ENCODE results near the gene EEF1AKMT3. TPM values are rescaled to one million over a fixed set of nuclear protein-coding genes. Genes with fewer than 3 reads are reported as not detected.

Gene EEF1AKMT3
- total RNA-seq, 2 donors from 2014 or later: 3.4 to 4.8 TPM

DNA sequence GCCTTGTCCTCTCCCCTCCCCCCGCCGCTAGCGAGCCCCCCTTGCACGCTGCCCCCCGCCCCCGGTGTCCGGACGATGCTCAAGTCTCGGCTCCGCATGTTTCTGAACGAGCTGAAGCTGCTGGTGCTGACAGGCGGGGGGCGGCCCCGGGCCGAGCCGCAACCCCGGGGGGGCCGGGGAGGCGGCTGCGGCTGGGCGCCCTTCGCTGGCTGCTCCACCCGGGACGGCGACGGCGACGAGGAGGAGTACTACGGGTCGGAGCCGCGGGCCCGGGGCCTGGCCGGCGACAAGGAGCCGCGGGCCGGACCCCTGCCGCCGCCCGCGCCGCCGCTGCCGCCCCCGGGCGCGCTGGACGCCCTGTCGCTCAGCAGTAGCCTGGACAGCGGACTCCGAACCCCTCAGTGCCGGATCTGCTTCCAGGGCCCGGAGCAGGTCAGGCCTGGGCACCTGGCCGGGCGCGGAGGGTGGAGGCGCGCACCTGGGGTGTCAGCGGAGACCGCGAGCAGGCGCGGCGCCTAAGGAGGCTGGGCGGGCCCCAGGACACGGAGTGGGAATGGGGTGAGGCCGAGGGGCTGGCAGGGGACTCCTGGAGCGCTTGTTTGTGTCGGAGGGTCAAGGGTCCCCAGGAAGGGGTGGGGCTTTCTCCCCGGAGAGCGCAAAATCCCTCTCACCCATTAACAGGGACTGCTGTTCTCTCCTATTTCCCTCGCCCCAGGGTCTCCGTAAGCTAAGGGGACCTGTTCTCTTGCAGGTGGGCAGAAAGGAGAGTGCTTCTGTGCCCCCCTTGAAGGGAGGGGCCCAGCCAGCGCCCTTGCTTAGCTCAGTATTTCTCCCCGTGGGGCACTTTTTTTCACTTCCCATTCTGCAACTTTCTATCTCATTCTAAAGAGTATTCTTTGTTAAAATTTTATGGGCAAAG lies 16.7 kb upstream of the EEF1AKMT3 start:
- no peaks in the 10 kb centered on the region for H3K4me1 ChIP-seq
- peak overlapping the region; percentile 70 to 80 for H3K9ac ChIP-seq (ENCODE audit: low read depth in 2 of 2, low read length in 2 of 2)
- H3K27me3 ChIP-seq: no peaks in the 10 kb centered on the region
- H3K27ac ChIP-seq: peak overlapping the region; percentile 72
- H3K36me3 ChIP-seq: no peaks in the 10 kb centered on the region
- no peaks in the 10 kb centered on the region for H3K9me3 ChIP-seq
- peak overlapping the region; percentile 59 for H3K4me3 ChIP-seq
- peak; percentile 70 for DNase-seq
- intact Hi-C loops (cut with DNase I): no loop called here
- TF ChIP-seq, protein P1, sequence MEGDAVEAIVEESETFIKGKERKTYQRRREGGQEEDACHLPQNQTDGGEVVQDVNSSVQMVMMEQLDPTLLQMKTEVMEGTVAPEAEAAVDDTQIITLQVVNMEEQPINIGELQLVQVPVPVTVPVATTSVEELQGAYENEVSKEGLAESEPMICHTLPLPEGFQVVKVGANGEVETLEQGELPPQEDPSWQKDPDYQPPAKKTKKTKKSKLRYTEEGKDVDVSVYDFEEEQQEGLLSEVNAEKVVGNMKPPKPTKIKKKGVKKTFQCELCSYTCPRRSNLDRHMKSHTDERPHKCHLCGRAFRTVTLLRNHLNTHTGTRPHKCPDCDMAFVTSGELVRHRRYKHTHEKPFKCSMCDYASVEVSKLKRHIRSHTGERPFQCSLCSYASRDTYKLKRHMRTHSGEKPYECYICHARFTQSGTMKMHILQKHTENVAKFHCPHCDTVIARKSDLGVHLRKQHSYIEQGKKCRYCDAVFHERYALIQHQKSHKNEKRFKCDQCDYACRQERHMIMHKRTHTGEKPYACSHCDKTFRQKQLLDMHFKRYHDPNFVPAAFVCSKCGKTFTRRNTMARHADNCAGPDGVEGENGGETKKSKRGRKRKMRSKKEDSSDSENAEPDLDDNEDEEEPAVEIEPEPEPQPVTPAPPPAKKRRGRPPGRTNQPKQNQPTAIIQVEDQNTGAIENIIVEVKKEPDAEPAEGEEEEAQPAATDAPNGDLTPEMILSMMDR (IDR thresholded peaks at IDR 0.05): no peak

DNA sequence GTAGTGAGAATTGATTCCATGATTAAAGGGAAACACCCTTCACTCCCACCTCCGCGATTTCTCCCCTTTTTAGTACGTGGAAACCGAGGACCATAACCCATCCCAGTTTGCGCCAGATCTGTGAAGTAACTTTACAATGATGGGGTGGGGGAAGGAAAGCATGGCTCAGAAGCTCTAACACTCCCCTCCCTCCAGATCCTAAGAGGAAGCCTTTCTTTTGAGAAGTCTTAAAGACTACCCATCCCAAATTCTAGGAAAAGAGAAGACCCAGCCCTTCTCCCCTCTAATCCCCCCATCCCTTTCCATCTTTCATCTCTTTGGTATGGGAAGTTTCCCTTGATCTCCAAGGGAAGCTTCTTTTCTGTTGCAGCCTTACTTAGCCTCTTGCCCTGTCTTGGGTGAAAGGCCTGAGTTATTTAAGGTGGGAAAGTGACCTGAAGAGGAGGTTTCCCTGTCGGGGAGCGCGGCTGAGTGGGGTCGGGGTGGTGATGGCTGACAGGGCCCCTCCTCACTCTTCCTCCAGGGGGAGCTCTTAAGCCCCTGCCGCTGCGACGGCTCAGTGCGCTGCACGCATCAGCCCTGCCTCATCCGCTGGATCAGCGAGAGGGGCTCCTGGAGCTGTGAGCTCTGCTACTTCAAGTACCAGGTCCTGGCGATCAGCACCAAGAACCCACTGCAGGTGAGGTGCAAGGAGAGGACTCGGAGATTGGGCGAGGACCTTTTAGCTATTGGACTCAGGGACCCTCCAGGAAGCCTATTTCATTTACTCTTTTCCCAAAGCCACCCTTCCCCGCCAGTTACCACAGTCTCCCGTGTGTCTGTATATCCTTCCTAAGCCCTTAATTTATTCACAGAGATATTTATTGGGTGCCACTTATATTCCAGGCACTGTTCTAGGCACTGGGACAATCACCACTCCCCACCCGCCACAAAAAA lies 15.7 kb upstream of the EEF1AKMT3 start:
- H3K9ac ChIP-seq (ENCODE audit: low read depth in 2 of 2, low read length in 2 of 2): peak overlapping the region in 1 of 2 donors; percentile 70
- H3K27me3 ChIP-seq: no peaks in the 10 kb centered on the region
- intact Hi-C loops (cut with DNase I): no loop called here
- TF ChIP-seq, protein P1 (IDR thresholded peaks at IDR 0.05): peak; percentile 70
- H3K4me1 ChIP-seq: no peaks in the 10 kb centered on the region
- no peaks in the 10 kb centered on the region for H3K36me3 ChIP-seq
- H3K27ac ChIP-seq: no peak overlapping the region
- no peaks in the 10 kb centered on the region for H3K9me3 ChIP-seq
- H3K4me3 ChIP-seq: peak overlapping the region; percentile 59
- DNase-seq: peak; percentile 65

DNA sequence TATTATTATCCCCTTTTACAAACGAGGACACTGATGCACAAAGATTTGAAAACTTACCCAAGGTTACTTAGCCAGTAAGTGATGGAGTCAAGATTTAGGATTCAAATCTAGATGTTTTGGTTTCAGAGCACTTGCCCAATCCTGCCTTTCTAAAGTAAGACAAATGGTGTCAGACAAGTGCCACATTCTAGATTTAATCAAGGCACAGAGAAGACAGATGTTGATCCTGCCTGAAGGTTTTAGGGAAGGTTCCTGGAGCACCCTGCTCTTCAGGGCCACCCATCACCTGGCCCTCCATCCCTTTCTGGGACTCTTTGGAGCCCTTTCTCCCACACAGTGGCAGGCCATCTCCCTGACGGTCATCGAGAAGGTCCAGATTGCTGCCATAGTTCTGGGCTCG lies 14.6 kb upstream of the EEF1AKMT3 start:
- no peak overlapping the region for H3K4me3 ChIP-seq
- intact Hi-C loops (cut with DNase I): no loop called here
- no peaks in the 10 kb centered on the region for H3K4me1 ChIP-seq
- no peak for DNase-seq
- TF ChIP-seq, protein P1 (IDR thresholded peaks at IDR 0.05): no peak
- H3K27ac ChIP-seq: no peak overlapping the region
- no peaks in the 10 kb centered on the region for H3K27me3 ChIP-seq
- H3K36me3 ChIP-seq: no peaks in the 10 kb centered on the region
- H3K9ac ChIP-seq (ENCODE audit: low read depth in 2 of 2, low read length in 2 of 2): no peak overlapping the region
- H3K9me3 ChIP-seq: no peaks in the 10 kb centered on the region

DNA sequence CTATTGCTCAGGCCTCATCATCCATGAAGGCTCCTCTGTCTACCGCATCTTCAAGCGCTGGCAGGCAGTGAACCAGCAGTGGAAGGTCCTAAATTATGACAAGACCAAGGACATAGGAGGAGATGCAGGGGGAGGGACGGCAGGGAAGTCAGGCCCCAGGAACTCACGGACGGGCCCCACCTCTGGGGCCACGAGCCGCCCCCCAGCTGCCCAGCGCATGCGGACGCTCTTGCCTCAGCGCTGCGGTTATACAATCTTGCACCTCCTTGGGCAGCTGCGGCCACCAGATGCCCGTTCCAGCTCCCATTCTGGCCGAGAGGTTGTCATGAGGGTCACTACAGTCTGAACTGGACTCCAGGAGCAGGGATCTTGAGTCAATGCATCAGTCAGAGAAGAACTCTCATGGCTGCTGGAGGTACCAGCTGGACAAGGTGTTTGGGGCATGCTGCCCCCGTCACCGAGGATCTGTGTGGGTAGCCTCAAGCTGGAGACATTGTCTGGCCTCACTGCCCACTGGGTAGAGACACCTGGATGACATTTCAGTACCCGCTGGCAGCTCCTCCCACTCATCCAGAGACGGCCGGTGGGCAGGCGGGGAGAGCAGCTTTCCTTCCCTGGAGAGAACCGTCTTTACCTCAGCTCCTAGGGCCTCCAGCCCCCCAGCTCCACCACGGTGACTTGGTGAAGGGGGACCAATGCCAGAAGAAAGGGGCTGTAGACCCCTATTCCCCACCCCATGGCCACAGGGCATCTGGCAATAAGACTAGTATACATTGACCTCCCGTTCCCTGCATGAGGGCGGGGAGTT lies 13.7 kb upstream of the EEF1AKMT3 start:
- intact Hi-C loops (cut with DNase I): no loop called here
- no peak for DNase-seq
- TF ChIP-seq, protein P1 (IDR thresholded peaks at IDR 0.05): no peak
- H3K9ac ChIP-seq (ENCODE audit: low read depth in 2 of 2, low read length in 2 of 2): no peak overlapping the region
- no peak overlapping the region for H3K27ac ChIP-seq
- H3K4me1 ChIP-seq: no peaks in the 10 kb centered on the region
- no peaks in the 10 kb centered on the region for H3K27me3 ChIP-seq
- no peaks in the 10 kb centered on the region for H3K9me3 ChIP-seq
- no peak overlapping the region for H3K4me3 ChIP-seq
- H3K36me3 ChIP-seq: no peaks in the 10 kb centered on the region

Data from colonic mucosa (tissue), 4 donors.